ENCODE results near the gene CGNL1.

DNA sequence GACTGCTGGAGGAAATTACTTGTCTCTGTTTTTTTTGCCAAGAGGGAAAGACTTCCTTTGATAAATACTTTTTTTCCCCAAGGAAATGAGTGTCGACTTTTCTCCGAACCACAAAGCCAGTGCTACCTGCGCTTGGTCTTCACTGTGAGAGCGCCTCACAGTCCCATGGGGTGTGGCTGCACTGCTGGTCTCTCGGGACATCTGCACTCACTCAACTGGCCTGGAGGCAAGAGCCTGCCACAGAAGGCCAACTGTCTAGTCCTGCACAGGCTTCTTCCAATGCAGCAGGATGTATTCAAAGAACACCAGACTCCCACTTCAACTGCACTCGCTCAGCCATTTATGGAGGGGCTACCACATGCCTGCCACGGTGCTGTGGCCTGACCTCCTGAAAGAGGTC is 40.6 kb upstream of the CGNL1 start:
- TF ChIP-seq, protein P1, sequence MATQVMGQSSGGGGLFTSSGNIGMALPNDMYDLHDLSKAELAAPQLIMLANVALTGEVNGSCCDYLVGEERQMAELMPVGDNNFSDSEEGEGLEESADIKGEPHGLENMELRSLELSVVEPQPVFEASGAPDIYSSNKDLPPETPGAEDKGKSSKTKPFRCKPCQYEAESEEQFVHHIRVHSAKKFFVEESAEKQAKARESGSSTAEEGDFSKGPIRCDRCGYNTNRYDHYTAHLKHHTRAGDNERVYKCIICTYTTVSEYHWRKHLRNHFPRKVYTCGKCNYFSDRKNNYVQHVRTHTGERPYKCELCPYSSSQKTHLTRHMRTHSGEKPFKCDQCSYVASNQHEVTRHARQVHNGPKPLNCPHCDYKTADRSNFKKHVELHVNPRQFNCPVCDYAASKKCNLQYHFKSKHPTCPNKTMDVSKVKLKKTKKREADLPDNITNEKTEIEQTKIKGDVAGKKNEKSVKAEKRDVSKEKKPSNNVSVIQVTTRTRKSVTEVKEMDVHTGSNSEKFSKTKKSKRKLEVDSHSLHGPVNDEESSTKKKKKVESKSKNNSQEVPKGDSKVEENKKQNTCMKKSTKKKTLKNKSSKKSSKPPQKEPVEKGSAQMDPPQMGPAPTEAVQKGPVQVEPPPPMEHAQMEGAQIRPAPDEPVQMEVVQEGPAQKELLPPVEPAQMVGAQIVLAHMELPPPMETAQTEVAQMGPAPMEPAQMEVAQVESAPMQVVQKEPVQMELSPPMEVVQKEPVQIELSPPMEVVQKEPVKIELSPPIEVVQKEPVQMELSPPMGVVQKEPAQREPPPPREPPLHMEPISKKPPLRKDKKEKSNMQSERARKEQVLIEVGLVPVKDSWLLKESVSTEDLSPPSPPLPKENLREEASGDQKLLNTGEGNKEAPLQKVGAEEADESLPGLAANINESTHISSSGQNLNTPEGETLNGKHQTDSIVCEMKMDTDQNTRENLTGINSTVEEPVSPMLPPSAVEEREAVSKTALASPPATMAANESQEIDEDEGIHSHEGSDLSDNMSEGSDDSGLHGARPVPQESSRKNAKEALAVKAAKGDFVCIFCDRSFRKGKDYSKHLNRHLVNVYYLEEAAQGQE (IDR thresholded peaks at IDR 0.05; ENCODE audit: insufficient read depth in 1 of 2, low read depth in 2 of 2, low read length in 2 of 2) = no peak
- no peak for TF ChIP-seq POLR2AphosphoS5 (IDR thresholded peaks at IDR 0.05; ENCODE audit: low read depth, low read length)
- TF ChIP-seq SIN3A (IDR thresholded peaks at IDR 0.05; ENCODE audit: borderline replicate concordance, insufficient read depth, low read length) = no peak
